K562 (cell line): ENCODE data around the gene CUL1. TPM values are rescaled to one million over a fixed set of nuclear protein-coding genes. Genes with fewer than 3 reads are reported as not detected.

Experiments
- ATAC-seq: fragments of 200-7000 bp; cut with Tn5 transposase; 3 replicates; pipeline ENCODE4 v1.9.1; 2020; ENCODE audit warnings: moderate library complexity
- BruUV-seq: library from RNA; stranded (reverse); fragments of 400-500 nt; replicated peaks from 2 replicates; lab custom pipeline; 2021; lab: Mats Ljungman, UMichigan
- CTCF ChIA-PET: fragments of 300-600 bp; formaldehyde crosslinking; extraction: SDS; loops from one replicate; lab custom pipeline; 2021; ENCODE audit warnings: low intra/inter-chr PET ratio; lab: Yijun Ruan, JAX
- POLR2A ChIA-PET: fragments of 300-600, 350-650 bp; sonication (Branson Sonifier 250); formaldehyde crosslinking; extraction: SDS; loops from one replicate; lab custom pipeline; 2021; ENCODE audit warnings: antibody characterized with exemption, inconsistent platforms; lab: Yijun Ruan, JAX
- DNase-seq, 4 experiments: peaks; one replicate each; pipeline versions ENCODE4 v3.0.0 to v3.0.0-alpha.2; 2011 to 2018; ENCODE audit warnings: low spot score in 3 of 4, mixed read lengths in 3 of 4; ENCODE audit errors: extremely low read depth in 1 of 4
- FAIRE-seq: peaks from 2 replicates; lab custom pipeline; 2011; peaks lifted over from hg19 to GRCh38; lab: Jason Lieb, UNC
- H2AFZ ChIP-seq: 2 replicates; pipeline ENCODE4 v1.6.0; 2011; ENCODE audit warnings: low read depth, low read length, control low read depth, inconsistent platforms
- H3K27ac ChIP-seq: fragments of 200-600 bp; 3 replicates; pipeline ENCODE4 v1.8.0; 2011; ENCODE audit warnings: low read depth, mild to moderate bottlenecking, control low read depth, inconsistent platforms, low read length, moderate library complexity, mixed read lengths; ENCODE audit errors: extremely low read depth
- H3K27me3 ChIP-seq, 2 experiments: fragments of 300-600 bp in 1 of 2; 2 replicates in 1 of 2; 3 replicates in 1 of 2; pipeline versions ENCODE4 v1.6.0 to v1.8.0; 2011; ENCODE audit warnings: inconsistent platforms in 2 of 2, low read length in 2 of 2, mild to moderate bottlenecking in 1 of 2, mixed read lengths in 1 of 2, moderate library complexity in 1 of 2; ENCODE audit not compliant: control insufficient read depth in 2 of 2, insufficient read depth in 2 of 2
- H3K36me3 ChIP-seq: fragments of 300-600 bp; 3 replicates; pipeline ENCODE4 v1.8.0; 2011; ENCODE audit warnings: mild to moderate bottlenecking, low read length, inconsistent platforms; ENCODE audit not compliant: control insufficient read depth, insufficient read depth
- H3K4me1 ChIP-seq, 2 experiments: fragments of 200-600 bp in 1 of 2; replicated peaks in 1 of 2; 2 replicates in 1 of 2; 3 replicates in 1 of 2; pipeline versions ENCODE4 v1.5.1 to v1.8.0; 2011; ENCODE audit warnings: inconsistent platforms in 2 of 2, low read length in 2 of 2, mild to moderate bottlenecking in 1 of 2, mixed read lengths in 1 of 2, moderate library complexity in 1 of 2; ENCODE audit not compliant: control insufficient read depth in 2 of 2, insufficient read depth in 2 of 2
- H3K4me2 ChIP-seq: 2 replicates; pipeline ENCODE4 v1.6.1; 2011; ENCODE audit warnings: low read length, control low read depth, inconsistent platforms, mixed read lengths; ENCODE audit not compliant: insufficient read depth
- H3K4me3 ChIP-seq: fragments of 200-600 bp; sonication (generic), shearing (Covaris generic); 2 replicates; pipeline ENCODE4 v1.5.1; 2016; ENCODE audit warnings: control low read depth, inconsistent platforms
- H3K79me2 ChIP-seq: fragments of 200-600 bp; 3 replicates; pipeline ENCODE4 v1.8.0; 2011; ENCODE audit warnings: low read length, inconsistent platforms; ENCODE audit not compliant: control insufficient read depth, insufficient read depth
- H3K9ac ChIP-seq, 2 experiments: 2 replicates each; pipeline versions ENCODE4 v1.6.0 to v1.6.1; 2011; ENCODE audit warnings: low read depth in 2 of 2, low read length in 2 of 2, control low read depth in 1 of 2, inconsistent platforms in 1 of 2, mild to moderate bottlenecking in 1 of 2, mixed read lengths in 1 of 2; ENCODE audit not compliant: insufficient read depth in 1 of 2
- H3K9me1 ChIP-seq: one replicate; pipeline ENCODE4 v1.6.0; 2011; ENCODE audit warnings: inconsistent platforms, mild to moderate bottlenecking, low read length, moderate library complexity; ENCODE audit not compliant: control insufficient read depth, insufficient read depth
- H3K9me3 ChIP-seq: replicated peaks from 2 replicates; pipeline ENCODE4 v1.5.1; 2011; ENCODE audit warnings: low read depth, low read length, inconsistent platforms; ENCODE audit not compliant: control insufficient read depth, insufficient read depth
- H4K20me1 ChIP-seq: replicated peaks from 2 replicates; pipeline ENCODE4 v1.6.1; 2011; ENCODE audit warnings: low read length, inconsistent platforms, mixed read lengths; ENCODE audit not compliant: control insufficient read depth, insufficient read depth
- ADNP ChIP-seq: fragments of 200-800 bp; sonication (Bioruptor generic); IDR thresholded peaks from 2 replicates; pipeline ENCODE4 v1.6.1; 2016; ENCODE audit warnings: missing genetic modification characterization, missing compliant biosample characterization
- CBFA2T2 ChIP-seq: fragments of 450-650 bp; conservative IDR thresholded peaks from 2 replicates; pipeline ENCODE4 v1.6.1; 2017; ENCODE audit warnings: mild to moderate bottlenecking
- EP400 ChIP-seq: fragments of 450-650 bp; IDR thresholded peaks from 2 replicates; pipeline ENCODE4 v1.6.1; 2017; ENCODE audit warnings: antibody characterized with exemption, mild to moderate bottlenecking, moderate library complexity
- KDM4B ChIP-seq, 2 experiments: fragments of 450-650 bp in 1 of 2; sonication (generic) in 1 of 2; IDR thresholded peaks; 2 replicates each; pipeline ENCODE4 v1.6.1; 2016 to 2017; ENCODE audit warnings: borderline replicate concordance in 2 of 2, antibody characterized with exemption in 1 of 2, low read depth in 1 of 2, mild to moderate bottlenecking in 1 of 2
- MCM5 ChIP-seq: fragments of 450-650 bp; IDR thresholded peaks from 2 replicates; pipeline ENCODE4 v1.6.1; 2016; ENCODE audit warnings: low read depth
- NR2F6 ChIP-seq: fragments of 450-650 bp; formaldehyde crosslinking; IDR thresholded peaks from 2 replicates; pipeline ENCODE4 v1.4.0; 2020; ENCODE audit warnings: mild to moderate bottlenecking
- PTBP1 ChIP-seq: fragments of 200-400 bp; formaldehyde crosslinking; IDR thresholded peaks from 2 replicates; pipeline ENCODE4 v1.6.1; 2017; ENCODE audit warnings: low read depth, low read length
- RBM34 ChIP-seq: fragments of 200-400 bp; formaldehyde crosslinking; IDR thresholded peaks from 2 replicates; pipeline ENCODE4 v1.6.1; 2018; ENCODE audit warnings: low read length, borderline replicate concordance; ENCODE audit not compliant: insufficient read depth
- SMAD3 ChIP-seq: fragments of 450-650 bp; formaldehyde crosslinking; conservative IDR thresholded peaks from 2 replicates; pipeline ENCODE4 v1.4.0; 2020; ENCODE audit warnings: mild to moderate bottlenecking
- SMC3 ChIP-seq: conservative IDR thresholded peaks from 2 replicates; pipeline ENCODE4 v1.6.1; 2011; ENCODE audit warnings: low read depth, low read length, improper control_type of control experiment; ENCODE audit not compliant: insufficient read depth
- ZFPM2 ChIP-seq: fragments of 250-450 bp; sonication (Bioruptor Pico); IDR thresholded peaks from 2 replicates; pipeline ENCODE4 v1.5.1; 2022; ENCODE audit warnings: mild to moderate bottlenecking
- ZNF316 ChIP-seq: fragments of 450-650 bp; IDR thresholded peaks from 2 replicates; pipeline ENCODE4 v1.6.1; 2016
- ZNF586 ChIP-seq: fragments of 450-650 bp; formaldehyde crosslinking; conservative IDR thresholded peaks from 2 replicates; pipeline ENCODE4 v1.4.0; 2020; ENCODE audit warnings: mild to moderate bottlenecking, moderate library complexity
- WGBS: fragments of 100-300 bp; shearing (Covaris generic); methylation state at CpG from one replicate; pipeline ENCODE4 v1.1.6; 2016; ENCODE audit warnings: low coverage, mixed read lengths; ENCODE audit not compliant: insufficient coverage; ENCODE audit errors: missing lambda C conversion rate; 5-methylcytosine and 5-hydroxymethylcytosine counted together
- in situ Hi-C: fragments of 300-500 bp; cut with MboI; formaldehyde crosslinking; loops from 4 replicates; pipeline ENCODE4 v1.15.0; 2018; ENCODE audit warnings: inconsistent platforms, mixed read lengths
- intact Hi-C: fragments of 100-400 bp; cut with micrococcal nuclease; formaldehyde crosslinking; loops from 2 replicates; pipeline ENCODE4 v1.14.2; 2022
- polyA plus RNA-seq, 8 experiments: library from polyadenylated mRNA; depleted of rRNA in 4 of 8; stranded (reverse) in 5 of 8; unstranded in 3 of 8; fragments of >200 nt; fragmentation: Nextera tagmentation in 2 of 8; fragmentation: Illumina TruSeq in 1 of 8; extraction: Ambion mirVana in 2 of 8; extraction: Trizol in 1 of 8; gene quantifications; 2 replicates each; pipeline versions ENCODE4 v1.2.1 to v1.2.3, GENCODE V29; 2011 to 2014; ENCODE audit warnings: inconsistent platforms in 1 of 8, missing spikeins in 1 of 8
- total RNA-seq, 7 experiments: library from RNA; depleted of rRNA in 6 of 7; stranded (reverse); fragments of >200 nt in 6 of 7; fragmentation: Illumina TruSeq in 2 of 7; extraction: Trizol in 2 of 7; gene quantifications; 2 replicates each; pipeline versions ENCODE4 v1.2.1 to v1.2.3, GENCODE V29; 2011 to 2021; ENCODE audit warnings: low replicate concordance in 1 of 7
- TF ChIP-seq, protein P1 (sequence below): sonication (generic); formaldehyde crosslinking; IDR thresholded peaks from 2 replicates; pipeline ENCODE4 v1.4.0; 2020; ENCODE audit warnings: mild to moderate bottlenecking, missing genetic modification reagents
- TF ChIP-seq, protein P2 (sequence below): fragments of 250-450 bp; sonication (Bioruptor Pico); IDR thresholded peaks from 2 replicates; pipeline ENCODE4 v1.8.0; 2021; ENCODE audit warnings: moderate library complexity, mild to moderate bottlenecking, inconsistent platforms
- TF ChIP-seq, protein P3 (sequence below): sonication (generic); formaldehyde crosslinking; IDR thresholded peaks from 2 replicates; pipeline ENCODE4 v1.8.1; 2022; ENCODE audit warnings: missing genetic modification reagents
- TF ChIP-seq, protein P4 (sequence below): sonication (generic); formaldehyde crosslinking; IDR thresholded peaks from 2 replicates; pipeline ENCODE4 v1.8.0; 2022; ENCODE audit warnings: mild to moderate bottlenecking, missing genetic modification reagents

CUL1 gene
- total and polyA plus RNA-seq, 9 of the 15 experiments (the other 6 are each of a cell fraction or from before 2014, with no cell fraction given): 31.5 to 107 (median 96.5) TPM

DNA sequence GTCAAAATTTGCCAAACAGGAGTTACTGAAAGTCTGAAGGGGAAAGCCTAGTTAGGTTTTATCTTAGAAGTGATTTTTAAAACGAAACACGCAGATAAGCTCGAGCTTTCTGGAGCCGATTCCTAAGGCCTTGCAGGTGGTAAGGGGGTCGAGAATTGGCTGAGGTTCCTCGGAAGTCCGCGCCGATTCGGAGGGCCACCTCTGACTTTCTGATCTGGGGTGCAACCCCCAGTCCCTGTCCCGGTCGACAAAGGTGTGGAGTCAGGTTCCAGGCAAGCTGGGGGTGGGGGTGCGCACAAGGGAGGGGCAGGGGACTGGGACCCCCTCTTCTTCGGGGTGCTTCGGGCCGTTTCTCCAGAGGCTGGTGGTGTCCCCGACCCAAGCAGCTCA, 701 bp upstream of the CUL1 start:
- Histone ChIP-seq H3K36me3 (no peaks in the 10 kb centered on the region), H3K79me2 (peaks cover 53% of the 10 kb centered on the region), H3K4me3 (peak overlapping the region; percentile 69), H3K27ac (peak overlapping the region; percentile 88), H3K9ac (peak overlapping the region; percentile 90 to 97), H3K27me3 (no peaks in the 10 kb centered on the region), H3K9me1 (peaks cover 8% of the 10 kb centered on the region), H2AFZ (peak overlapping the region; percentile 66), H3K4me2 (peak overlapping the region; percentile 78), H3K9me3 (no peaks in the 10 kb centered on the region), H4K20me1 (peaks cover 18% of the 10 kb centered on the region), H3K4me1 (peaks cover 27 to 44% of the 10 kb centered on the region in 2 experiments)
- intact Hi-C loops (loop anchor here (2.0 to 5.0 kb wide), 2 partner anchors 187 to 264 kb away; partner anchors contain the start of gene EZH2), in situ Hi-C loops (no loop called here)
- CTCF ChIA-PET: no interaction called here
- 1% methylated on average over 13 of the region's 17 CpGs for WGBS
- POLR2A ChIA-PET: interaction anchor here (0.6 to 3.2 kb wide), 17 partner anchors 8 to 805 kb away, joined by 3 to 10 read pairs (median 4); no protein-coding TSS in a partner anchor
- ATAC-seq (peak; percentile 0; the same call in 2 of the 3 replicates), FAIRE-seq (no peak), DNase-seq (no peak)
- BruUV-seq: no TSS peak
- TF ChIP-seq CBFA2T2 (no peak), ZNF586 (no peak), MCM5 (no peak), ZNF316 (no peak), ZFPM2 (CRISPR knock-in tag) (no peak), SMAD3 (CRISPR knock-in tag) (0 out of 2 replicates have a peak, but pooled peaks have one; percentile 23), SMC3 (0 out of 2 replicates have a peak, but pooled peaks have one; percentile 3), EP400 (peak; percentile 47; the same call in 1 of the 2 replicates), PTBP1 (no peak), RBM34 (no peak), KDM4B (IDR thresholded peaks at IDR 0.05; ENCODE audit: borderline replicate concordance in 2 of 2, low read depth in 1 of 2) (no peak), ADNP (no peak), NR2F6 (CRISPR knock-in tag) (no peak)
- TF ChIP-seq, protein P1, sequence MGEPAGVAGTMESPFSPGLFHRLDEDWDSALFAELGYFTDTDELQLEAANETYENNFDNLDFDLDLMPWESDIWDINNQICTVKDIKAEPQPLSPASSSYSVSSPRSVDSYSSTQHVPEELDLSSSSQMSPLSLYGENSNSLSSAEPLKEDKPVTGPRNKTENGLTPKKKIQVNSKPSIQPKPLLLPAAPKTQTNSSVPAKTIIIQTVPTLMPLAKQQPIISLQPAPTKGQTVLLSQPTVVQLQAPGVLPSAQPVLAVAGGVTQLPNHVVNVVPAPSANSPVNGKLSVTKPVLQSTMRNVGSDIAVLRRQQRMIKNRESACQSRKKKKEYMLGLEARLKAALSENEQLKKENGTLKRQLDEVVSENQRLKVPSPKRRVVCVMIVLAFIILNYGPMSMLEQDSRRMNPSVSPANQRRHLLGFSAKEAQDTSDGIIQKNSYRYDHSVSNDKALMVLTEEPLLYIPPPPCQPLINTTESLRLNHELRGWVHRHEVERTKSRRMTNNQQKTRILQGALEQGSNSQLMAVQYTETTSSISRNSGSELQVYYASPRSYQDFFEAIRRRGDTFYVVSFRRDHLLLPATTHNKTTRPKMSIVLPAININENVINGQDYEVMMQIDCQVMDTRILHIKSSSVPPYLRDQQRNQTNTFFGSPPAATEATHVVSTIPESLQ (CRISPR knock-in tag): 0 out of 2 replicates have a peak, but pooled peaks have one; percentile 8
- TF ChIP-seq, protein P2, sequence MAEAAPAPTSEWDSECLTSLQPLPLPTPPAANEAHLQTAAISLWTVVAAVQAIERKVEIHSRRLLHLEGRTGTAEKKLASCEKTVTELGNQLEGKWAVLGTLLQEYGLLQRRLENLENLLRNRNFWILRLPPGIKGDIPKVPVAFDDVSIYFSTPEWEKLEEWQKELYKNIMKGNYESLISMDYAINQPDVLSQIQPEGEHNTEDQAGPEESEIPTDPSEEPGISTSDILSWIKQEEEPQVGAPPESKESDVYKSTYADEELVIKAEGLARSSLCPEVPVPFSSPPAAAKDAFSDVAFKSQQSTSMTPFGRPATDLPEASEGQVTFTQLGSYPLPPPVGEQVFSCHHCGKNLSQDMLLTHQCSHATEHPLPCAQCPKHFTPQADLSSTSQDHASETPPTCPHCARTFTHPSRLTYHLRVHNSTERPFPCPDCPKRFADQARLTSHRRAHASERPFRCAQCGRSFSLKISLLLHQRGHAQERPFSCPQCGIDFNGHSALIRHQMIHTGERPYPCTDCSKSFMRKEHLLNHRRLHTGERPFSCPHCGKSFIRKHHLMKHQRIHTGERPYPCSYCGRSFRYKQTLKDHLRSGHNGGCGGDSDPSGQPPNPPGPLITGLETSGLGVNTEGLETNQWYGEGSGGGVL (CRISPR knock-in tag): no peak
- TF ChIP-seq, protein P3, sequence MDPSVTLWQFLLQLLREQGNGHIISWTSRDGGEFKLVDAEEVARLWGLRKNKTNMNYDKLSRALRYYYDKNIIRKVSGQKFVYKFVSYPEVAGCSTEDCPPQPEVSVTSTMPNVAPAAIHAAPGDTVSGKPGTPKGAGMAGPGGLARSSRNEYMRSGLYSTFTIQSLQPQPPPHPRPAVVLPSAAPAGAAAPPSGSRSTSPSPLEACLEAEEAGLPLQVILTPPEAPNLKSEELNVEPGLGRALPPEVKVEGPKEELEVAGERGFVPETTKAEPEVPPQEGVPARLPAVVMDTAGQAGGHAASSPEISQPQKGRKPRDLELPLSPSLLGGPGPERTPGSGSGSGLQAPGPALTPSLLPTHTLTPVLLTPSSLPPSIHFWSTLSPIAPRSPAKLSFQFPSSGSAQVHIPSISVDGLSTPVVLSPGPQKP (CRISPR knock-in tag): no peak
- TF ChIP-seq, protein P4, sequence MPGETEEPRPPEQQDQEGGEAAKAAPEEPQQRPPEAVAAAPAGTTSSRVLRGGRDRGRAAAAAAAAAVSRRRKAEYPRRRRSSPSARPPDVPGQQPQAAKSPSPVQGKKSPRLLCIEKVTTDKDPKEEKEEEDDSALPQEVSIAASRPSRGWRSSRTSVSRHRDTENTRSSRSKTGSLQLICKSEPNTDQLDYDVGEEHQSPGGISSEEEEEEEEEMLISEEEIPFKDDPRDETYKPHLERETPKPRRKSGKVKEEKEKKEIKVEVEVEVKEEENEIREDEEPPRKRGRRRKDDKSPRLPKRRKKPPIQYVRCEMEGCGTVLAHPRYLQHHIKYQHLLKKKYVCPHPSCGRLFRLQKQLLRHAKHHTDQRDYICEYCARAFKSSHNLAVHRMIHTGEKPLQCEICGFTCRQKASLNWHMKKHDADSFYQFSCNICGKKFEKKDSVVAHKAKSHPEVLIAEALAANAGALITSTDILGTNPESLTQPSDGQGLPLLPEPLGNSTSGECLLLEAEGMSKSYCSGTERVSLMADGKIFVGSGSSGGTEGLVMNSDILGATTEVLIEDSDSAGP (CRISPR knock-in tag): no peak
